ENCODE measurements around the gene FHOD3.

- TF ChIP-seq, protein P1, sequence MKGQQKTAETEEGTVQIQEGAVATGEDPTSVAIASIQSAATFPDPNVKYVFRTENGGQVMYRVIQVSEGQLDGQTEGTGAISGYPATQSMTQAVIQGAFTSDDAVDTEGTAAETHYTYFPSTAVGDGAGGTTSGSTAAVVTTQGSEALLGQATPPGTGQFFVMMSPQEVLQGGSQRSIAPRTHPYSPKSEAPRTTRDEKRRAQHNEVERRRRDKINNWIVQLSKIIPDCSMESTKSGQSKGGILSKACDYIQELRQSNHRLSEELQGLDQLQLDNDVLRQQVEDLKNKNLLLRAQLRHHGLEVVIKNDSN (CRISPR knock-in tag; IDR thresholded peaks at IDR 0.05), result no peak
- no peak for TF ChIP-seq ELF4 (CRISPR knock-in tag; IDR thresholded peaks at IDR 0.05)
- no peak for TF ChIP-seq YY1 (IDR thresholded peaks at IDR 0.05; ENCODE audit: borderline replicate concordance in 1 of 3, control insufficient read depth in 1 of 3, extremely low read depth in 1 of 3, insufficient read depth in 3 of 3, insufficient read length in 1 of 3, insufficient replicate concordance in 2 of 3, low read depth in 1 of 3, low read length in 2 of 3)
- no peak for TF ChIP-seq BCL6 (CRISPR knock-in tag; IDR thresholded peaks at IDR 0.05)
- TF ChIP-seq, protein P2, sequence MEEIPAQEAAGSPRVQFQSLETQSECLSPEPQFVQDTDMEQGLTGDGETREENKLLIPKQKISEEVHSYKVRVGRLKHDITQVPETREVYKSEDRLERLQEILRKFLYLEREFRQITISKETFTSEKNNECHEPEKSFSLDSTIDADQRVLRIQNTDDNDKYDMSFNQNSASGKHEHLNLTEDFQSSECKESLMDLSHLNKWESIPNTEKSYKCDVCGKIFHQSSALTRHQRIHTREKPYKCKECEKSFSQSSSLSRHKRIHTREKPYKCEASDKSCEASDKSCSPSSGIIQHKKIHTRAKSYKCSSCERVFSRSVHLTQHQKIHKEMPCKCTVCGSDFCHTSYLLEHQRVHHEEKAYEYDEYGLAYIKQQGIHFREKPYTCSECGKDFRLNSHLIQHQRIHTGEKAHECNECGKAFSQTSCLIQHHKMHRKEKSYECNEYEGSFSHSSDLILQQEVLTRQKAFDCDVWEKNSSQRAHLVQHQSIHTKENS (CRISPR knock-in tag; IDR thresholded peaks at IDR 0.05), result no peak
- TF ChIP-seq FOXO4 (CRISPR knock-in tag; IDR thresholded peaks at IDR 0.05), result no peak
- TF ChIP-seq, protein P3, sequence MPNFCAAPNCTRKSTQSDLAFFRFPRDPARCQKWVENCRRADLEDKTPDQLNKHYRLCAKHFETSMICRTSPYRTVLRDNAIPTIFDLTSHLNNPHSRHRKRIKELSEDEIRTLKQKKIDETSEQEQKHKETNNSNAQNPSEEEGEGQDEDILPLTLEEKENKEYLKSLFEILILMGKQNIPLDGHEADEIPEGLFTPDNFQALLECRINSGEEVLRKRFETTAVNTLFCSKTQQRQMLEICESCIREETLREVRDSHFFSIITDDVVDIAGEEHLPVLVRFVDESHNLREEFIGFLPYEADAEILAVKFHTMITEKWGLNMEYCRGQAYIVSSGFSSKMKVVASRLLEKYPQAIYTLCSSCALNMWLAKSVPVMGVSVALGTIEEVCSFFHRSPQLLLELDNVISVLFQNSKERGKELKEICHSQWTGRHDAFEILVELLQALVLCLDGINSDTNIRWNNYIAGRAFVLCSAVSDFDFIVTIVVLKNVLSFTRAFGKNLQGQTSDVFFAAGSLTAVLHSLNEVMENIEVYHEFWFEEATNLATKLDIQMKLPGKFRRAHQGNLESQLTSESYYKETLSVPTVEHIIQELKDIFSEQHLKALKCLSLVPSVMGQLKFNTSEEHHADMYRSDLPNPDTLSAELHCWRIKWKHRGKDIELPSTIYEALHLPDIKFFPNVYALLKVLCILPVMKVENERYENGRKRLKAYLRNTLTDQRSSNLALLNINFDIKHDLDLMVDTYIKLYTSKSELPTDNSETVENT (CRISPR knock-in tag; IDR thresholded peaks at IDR 0.05), result no peak
These were observed 171.9 kb downstream of the FHOD3 start for GRCh38 chr18:36469461-36469860.

All from K562 (cell line).